HFFc6 (cell line): ENCODE data around the gene PRAMEF1. TPM values are rescaled to one million over a fixed set of nuclear protein-coding genes. Genes with fewer than 3 reads are reported as not detected.
"Not testable (repeated sequence)": the region's sequence is repeated elsewhere in the genome, so short reads cannot be mapped to it uniquely, and the experiment has no call there.

ENCODE experiments used
- DNase-seq: peaks from one replicate; pipeline ENCODE4 v3.0.0-alpha.2; 2018
- H3K27ac Mint-ChIP-seq: 2 replicates; pipeline ENCODE4 v1.8.0; 2020; ENCODE audit warnings: mild to moderate bottlenecking, mixed read lengths
- H3K27me3 Mint-ChIP-seq: 2 replicates; pipeline ENCODE4 v1.8.0; 2021; ENCODE audit warnings: mild to moderate bottlenecking, moderate library complexity, mixed read lengths; ENCODE audit not compliant: insufficient read depth
- H3K36me3 Mint-ChIP-seq: 2 replicates; pipeline ENCODE4 v1.8.0; 2021; ENCODE audit warnings: low read depth, mixed read lengths
- H3K4me1 Mint-ChIP-seq: 2 replicates; pipeline ENCODE4 v1.8.0; 2020; ENCODE audit warnings: low read depth, mixed read lengths
- H3K4me3 Mint-ChIP-seq: 2 replicates; pipeline ENCODE4 v1.8.0; 2020; ENCODE audit warnings: mild to moderate bottlenecking, moderate library complexity, mixed read lengths
- H3K9me3 Mint-ChIP-seq: 2 replicates; pipeline ENCODE4 v1.8.0; 2020; ENCODE audit warnings: mild to moderate bottlenecking, mixed read lengths
- CTCF ChIP-seq: fragments of 200-600 bp; sonication (generic); IDR thresholded peaks from 2 replicates; pipeline ENCODE4 v1.5.0; 2021; ENCODE audit warnings: antibody characterized with exemption, mild to moderate bottlenecking
- total RNA-seq, 6 experiments: library from RNA; stranded (reverse); fragmentation: NEBNext Ultra II Directional; extraction: Animal tissue kit (Norgen Biotek cat#: 25700); gene quantifications; 2 replicates in 1 of 6; 3 replicates in 5 of 6; pipeline ENCODE4 v1.2.3, GENCODE V29; 2021

Gene PRAMEF1
- total RNA-seq, 6 experiments from 2014 or later: not detected

GRCh38 chr1:12783783-12784182 lies 7.4 kb upstream of the PRAMEF1 start:
- H3K4me3 Mint-ChIP-seq, H3K4me1 Mint-ChIP-seq, H3K36me3 Mint-ChIP-seq, H3K27ac Mint-ChIP-seq, DNase-seq, H3K27me3 Mint-ChIP-seq: not testable (repeated sequence)
- H3K9me3 Mint-ChIP-seq: peaks cover 21% of the 10 kb centered on the region
- TF ChIP-seq CTCF: peak; percentile 50

GRCh38 chr1:12784729-12785128 lies 6.5 kb upstream of the PRAMEF1 start:
- not testable (repeated sequence) for H3K4me3 Mint-ChIP-seq, H3K36me3 Mint-ChIP-seq, DNase-seq, H3K27ac Mint-ChIP-seq, H3K4me1 Mint-ChIP-seq, H3K27me3 Mint-ChIP-seq
- peaks cover 21% of the 10 kb centered on the region for H3K9me3 Mint-ChIP-seq

- TF ChIP-seq CTCF: no peak
- H3K4me1 Mint-ChIP-seq: no peaks in the 10 kb centered on the region
- H3K27ac Mint-ChIP-seq: no peak overlapping the region
- DNase-seq: no peak
- no peak overlapping the region for H3K4me3 Mint-ChIP-seq
- peaks cover 33% of the 10 kb centered on the region for H3K9me3 Mint-ChIP-seq
- no peaks in the 10 kb centered on the region for H3K27me3 Mint-ChIP-seq
- H3K36me3 Mint-ChIP-seq: no peaks in the 10 kb centered on the region
Measured at GRCh38 chr1:12798911-12799310, 7.7 kb downstream of the PRAMEF1 start.

- no peak for TF ChIP-seq CTCF
- Mint-ChIP-seq H3K27me3 (no peaks in the 10 kb centered on the region), H3K36me3 (no peaks in the 10 kb centered on the region), H3K27ac (no peak overlapping the region), H3K9me3 (peaks cover 41% of the 10 kb centered on the region), H3K4me3 (no peak overlapping the region), H3K4me1 (no peaks in the 10 kb centered on the region)
- no peak for DNase-seq
Measured at GRCh38 chr1:12799730-12800129, 8.5 kb downstream of the PRAMEF1 start.

GRCh38 chr1:12809933-12810332 lies 18.7 kb downstream of the PRAMEF1 start:
- H3K9me3 Mint-ChIP-seq: peaks cover 72% of the 10 kb centered on the region
- no peaks in the 10 kb centered on the region for H3K36me3 Mint-ChIP-seq
- H3K27ac Mint-ChIP-seq: no peak overlapping the region
- H3K27me3 Mint-ChIP-seq: peaks cover 2% of the 10 kb centered on the region; the same call in 1 of the 2 replicates
- H3K4me3 Mint-ChIP-seq: no peak overlapping the region
- no peaks in the 10 kb centered on the region for H3K4me1 Mint-ChIP-seq
- TF ChIP-seq CTCF: no peak
- DNase-seq: no peak

- Mint-ChIP-seq H3K27me3 (peaks cover 2% of the 10 kb centered on the region; the same call in 1 of the 2 replicates), H3K9me3 (peaks cover 69% of the 10 kb centered on the region), H3K36me3 (no peaks in the 10 kb centered on the region), H3K27ac (no peak overlapping the region), H3K4me1 (no peaks in the 10 kb centered on the region), H3K4me3 (no peak overlapping the region)
- no peak for DNase-seq
- no peak for TF ChIP-seq CTCF
Measured at GRCh38 chr1:12810691-12811408, 19.7 kb downstream of the PRAMEF1 start.
